DMS 273 treated with DMSO at 0.1 percent for 48 hours (cell line): Measurements from ENCODE around the gene SCIMP.
"Not testable (repeated sequence)": the region's sequence is repeated elsewhere in the genome, so short reads cannot be mapped to it uniquely, and the experiment has no call there.

ENCODE experiments used
- DNase-seq: peaks from one replicate; lab custom pipeline; 2025; lab: John Stamatoyannopoulos, UW

The SCIMP gene

GRCh38 chr17:5237541-5238016, 2.9 kb upstream of the SCIMP start:
- DNase-seq, result no peak

GRCh38 chr17:5236938-5237540, 2.4 kb upstream of the SCIMP start:
- no peak for DNase-seq

GRCh38 chr17:5233492-5233891, 1.2 kb downstream of the SCIMP start:
- DNase-seq, result not testable (repeated sequence)

- no peak for DNase-seq
Measured at GRCh38 chr17:5226940-5227878, 7.5 kb downstream of the SCIMP start.

- DNase-seq, result no peak
Measured at GRCh38 chr17:5225668-5226457, 8.8 kb downstream of the SCIMP start.

- DNase-seq, result not testable (repeated sequence)
Measured at GRCh38 chr17:5221912-5222311, 12.7 kb downstream of the SCIMP start.

- DNase-seq, result no peak
Measured at GRCh38 chr17:5220074-5220473, 14.6 kb downstream of the SCIMP start.

GRCh38 chr17:5219536-5219935, 15.1 kb downstream of the SCIMP start:
- no peak for DNase-seq

- not testable (repeated sequence) for DNase-seq
Measured at GRCh38 chr17:5217562-5217961, 17.1 kb downstream of the SCIMP start.

GRCh38 chr17:5211458-5211857, 23.2 kb downstream of the SCIMP start:
- no peak for DNase-seq

- no peak for DNase-seq
Measured at GRCh38 chr17:5210614-5211252, 23.9 kb downstream of the SCIMP start.

GRCh38 chr17:5210091-5210490, 24.6 kb downstream of the SCIMP start:
- DNase-seq, result no peak

- no peak for DNase-seq
Measured at GRCh38 chr17:5209396-5209795, 25.3 kb downstream of the SCIMP start.

GRCh38 chr17:5203908-5204294, 30.8 kb downstream of the SCIMP start:
- no peak for DNase-seq

- DNase-seq, result no peak
Measured at GRCh38 chr17:5203178-5203907, 31.3 kb downstream of the SCIMP start.

GRCh38 chr17:5201011-5201410, 33.6 kb downstream of the SCIMP start:
- no peak for DNase-seq

GRCh38 chr17:5200360-5200759, 34.3 kb downstream of the SCIMP start:
- DNase-seq, result no peak

GRCh38 chr17:5198472-5198871, 36.2 kb downstream of the SCIMP start:
- DNase-seq, result no peak

GRCh38 chr17:5194346-5194745, 40.3 kb downstream of the SCIMP start:
- DNase-seq, result no peak

- DNase-seq, result peak; percentile 77
Measured at GRCh38 chr17:5191541-5192417, 42.9 kb downstream of the SCIMP start, which contains the start of gene ZNF594. Gene ZNF594 (minus strand): TSS chr17:5191868. CDS start chr17:5184256, 7,612 bp downstream.
